ENCODE data around the gene CR1.

GRCh38 chr1:207654320-207654719 lies 158.4 kb downstream of the CR1 start:
- no peak for TF ChIP-seq CTCF (IDR thresholded peaks at IDR 0.05; ENCODE audit: control extremely low read depth in 1 of 3, insufficient read depth in 1 of 3, low read depth in 1 of 3, low read length in 3 of 3)
- no peak for TF ChIP-seq RFX5 (IDR thresholded peaks at IDR 0.05; ENCODE audit: borderline replicate concordance, low read depth, low read length)
- no peak for TF ChIP-seq MAFK (IDR thresholded peaks at IDR 0.05; ENCODE audit: low read depth, low read length)
- TF ChIP-seq EZH2 (IDR thresholded peaks at IDR 0.05; ENCODE audit: low read depth, low read length, severe bottlenecking), result no peak
- TF ChIP-seq BCL11A (IDR thresholded peaks at IDR 0.05; ENCODE audit: low read depth in 2 of 2, low read length in 2 of 2), result no peak
- TF ChIP-seq POLR2A (IDR thresholded peaks at IDR 0.05; ENCODE audit: control extremely low read depth in 1 of 2, low read depth in 2 of 2, low read length in 2 of 2), result no peak
- TF ChIP-seq SIRT6 (IDR thresholded peaks at IDR 0.05; ENCODE audit: low read length), result no peak
- TF ChIP-seq POLR2AphosphoS5 (IDR thresholded peaks at IDR 0.05; ENCODE audit: low read depth, low read length), result no peak
- no peak for TF ChIP-seq CREB1 (IDR thresholded peaks at IDR 0.05)
- no peak for TF ChIP-seq FOSL1 (IDR thresholded peaks at IDR 0.05; ENCODE audit: insufficient read depth, low read depth, low read length)
- no peak for TF ChIP-seq CEBPB (IDR thresholded peaks at IDR 0.05; ENCODE audit: low read depth, low read length)
